ENCODE measurements around the gene MORN1.

MORN1 gene

DNA sequence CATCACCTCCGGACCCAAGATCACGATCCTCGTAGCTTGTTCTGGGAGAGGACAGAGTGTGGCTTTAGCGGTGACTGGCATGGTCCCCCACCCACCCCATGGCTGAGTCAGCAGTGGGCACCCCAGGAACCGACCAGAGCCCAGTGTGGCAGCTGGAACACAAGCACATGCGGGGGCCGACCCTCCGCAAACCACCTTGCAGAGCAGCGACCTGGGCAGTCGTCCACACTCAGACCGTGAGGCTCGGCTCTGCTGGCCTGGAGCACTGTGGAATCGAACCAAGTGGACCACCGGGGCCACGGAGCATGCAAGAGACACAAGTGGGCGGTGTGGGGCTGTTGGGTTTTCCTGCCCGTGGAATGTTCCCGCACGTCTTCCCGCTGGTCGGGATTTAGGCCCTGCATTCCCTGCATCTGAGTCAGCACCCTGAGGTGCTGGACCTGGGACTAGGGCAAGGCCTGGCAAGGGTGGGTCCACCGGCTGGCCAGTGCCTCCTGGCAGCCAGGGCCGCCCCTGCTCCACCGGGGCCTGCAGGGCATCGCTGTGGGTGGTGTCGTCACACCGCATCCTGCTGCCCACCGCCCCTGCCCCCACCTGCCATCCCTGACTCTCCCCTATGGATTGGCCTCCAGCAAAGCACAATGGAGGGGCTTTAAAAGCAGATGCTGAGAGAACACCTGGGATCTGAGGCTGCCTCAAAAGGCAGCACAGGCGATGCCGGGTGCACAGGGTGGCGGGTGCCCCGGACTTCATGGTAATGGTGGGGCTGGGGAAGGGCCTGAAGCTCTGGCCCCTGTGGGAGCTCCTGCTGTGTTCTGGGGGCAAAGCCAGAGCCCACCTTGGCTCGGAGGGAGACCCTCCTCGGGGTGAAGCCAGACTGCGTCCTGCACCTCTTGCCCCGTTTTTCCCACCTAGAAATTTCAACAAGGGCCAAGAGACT, 18.5 kb downstream of the MORN1 start:
- peak; percentile 50 for DNase-seq

DNA sequence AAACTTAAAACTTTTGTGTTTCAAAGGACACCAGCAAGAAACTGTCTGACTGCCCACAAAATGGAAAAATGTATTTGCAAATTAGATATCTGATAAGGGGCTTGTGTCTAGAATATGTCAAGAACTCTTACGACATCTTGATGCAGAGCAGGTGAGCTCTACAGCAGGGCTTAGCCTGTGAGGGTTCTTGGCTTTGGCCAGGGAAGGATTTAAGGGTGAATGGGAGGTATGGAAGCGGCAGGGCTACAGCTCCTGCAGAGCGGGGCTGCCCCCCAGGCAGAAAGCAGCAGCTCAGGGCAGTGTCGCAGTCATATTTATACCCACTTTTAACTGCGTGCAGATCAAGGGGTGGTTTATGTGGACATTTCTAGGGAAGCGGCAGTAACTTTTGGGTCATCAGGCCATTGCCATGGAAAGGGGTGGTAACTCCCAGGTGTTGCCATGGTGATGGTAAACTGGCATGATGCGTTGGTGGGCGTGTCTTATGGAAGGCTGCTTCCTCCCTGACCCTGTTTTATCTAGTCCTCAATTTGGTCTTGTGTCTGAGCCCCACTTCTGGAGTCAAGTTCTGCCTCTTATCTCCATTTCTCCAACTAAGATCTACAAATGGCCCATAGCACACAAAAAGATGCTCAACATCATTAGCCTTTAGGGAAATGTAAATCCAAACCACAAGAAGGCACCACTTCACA, 23.2 kb downstream of the MORN1 start:
- DNase-seq = no peak

DNA sequence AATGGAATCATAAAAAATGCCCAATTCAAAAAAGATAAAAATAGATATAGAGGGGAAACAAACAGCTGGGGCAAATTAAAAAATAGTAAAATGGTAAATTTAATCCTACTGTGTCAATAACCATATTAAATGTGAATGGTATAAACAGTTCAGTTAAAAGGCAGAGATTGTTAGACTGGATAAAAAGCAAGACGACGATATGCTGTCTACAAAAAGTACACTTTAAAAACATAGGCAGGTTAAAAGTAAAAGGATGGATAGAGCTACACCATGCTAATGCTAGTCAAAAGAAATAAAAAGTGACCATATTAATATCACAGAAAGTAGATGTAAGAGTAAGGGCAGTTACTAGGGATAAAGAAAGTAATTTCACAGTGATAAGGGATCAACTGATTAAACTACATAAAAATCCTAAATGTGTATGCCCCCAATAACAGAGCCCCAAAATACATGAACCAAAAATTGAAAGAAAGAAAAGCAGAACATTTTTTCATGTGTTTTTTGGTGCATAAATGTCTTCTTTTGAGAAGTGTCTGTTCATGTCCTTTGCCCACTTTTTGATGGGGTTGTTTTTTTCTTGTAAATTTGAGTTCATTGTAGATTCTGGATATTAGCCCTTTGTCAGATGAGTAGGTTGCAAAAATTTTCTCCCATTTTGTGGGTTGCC, 27.4 kb downstream of the MORN1 start:
- no peak for DNase-seq

DNA sequence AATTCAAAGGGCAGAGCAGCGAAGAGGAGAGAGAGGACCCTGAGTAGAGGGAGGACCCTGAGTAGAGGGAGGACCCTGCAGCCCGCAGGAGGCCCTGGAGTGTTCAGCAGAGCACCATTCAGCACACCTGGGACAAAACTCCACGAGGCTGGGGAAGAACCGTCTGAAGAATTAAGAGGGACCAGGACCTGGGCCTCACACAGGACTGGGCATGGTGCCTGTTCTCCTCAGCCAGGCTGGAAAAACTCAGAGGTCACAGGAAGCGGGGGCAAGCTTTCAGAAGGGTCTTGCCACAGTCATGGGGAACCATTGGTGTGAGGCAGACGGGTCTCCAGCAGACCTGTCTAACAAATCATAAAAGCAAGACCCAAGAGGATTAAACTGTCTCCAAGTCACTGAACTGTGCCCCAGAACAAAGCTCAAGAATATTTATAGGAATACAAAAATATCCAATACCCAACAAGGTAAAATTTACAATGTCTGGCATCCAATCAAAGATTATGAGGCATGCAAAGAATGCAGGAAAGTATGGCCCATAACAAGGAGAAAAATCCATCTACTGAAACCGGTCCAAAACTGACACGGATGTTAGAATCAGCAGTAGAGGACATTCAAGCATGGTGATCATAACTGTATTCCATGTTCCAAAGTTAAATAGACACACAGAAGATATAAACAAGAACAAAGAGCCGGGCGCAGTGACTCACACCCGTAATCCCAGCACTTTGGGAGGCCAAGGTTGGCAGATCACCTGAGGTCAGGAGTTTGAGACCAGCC, 30.6 kb downstream of the MORN1 start:
- no peak for DNase-seq

DNA sequence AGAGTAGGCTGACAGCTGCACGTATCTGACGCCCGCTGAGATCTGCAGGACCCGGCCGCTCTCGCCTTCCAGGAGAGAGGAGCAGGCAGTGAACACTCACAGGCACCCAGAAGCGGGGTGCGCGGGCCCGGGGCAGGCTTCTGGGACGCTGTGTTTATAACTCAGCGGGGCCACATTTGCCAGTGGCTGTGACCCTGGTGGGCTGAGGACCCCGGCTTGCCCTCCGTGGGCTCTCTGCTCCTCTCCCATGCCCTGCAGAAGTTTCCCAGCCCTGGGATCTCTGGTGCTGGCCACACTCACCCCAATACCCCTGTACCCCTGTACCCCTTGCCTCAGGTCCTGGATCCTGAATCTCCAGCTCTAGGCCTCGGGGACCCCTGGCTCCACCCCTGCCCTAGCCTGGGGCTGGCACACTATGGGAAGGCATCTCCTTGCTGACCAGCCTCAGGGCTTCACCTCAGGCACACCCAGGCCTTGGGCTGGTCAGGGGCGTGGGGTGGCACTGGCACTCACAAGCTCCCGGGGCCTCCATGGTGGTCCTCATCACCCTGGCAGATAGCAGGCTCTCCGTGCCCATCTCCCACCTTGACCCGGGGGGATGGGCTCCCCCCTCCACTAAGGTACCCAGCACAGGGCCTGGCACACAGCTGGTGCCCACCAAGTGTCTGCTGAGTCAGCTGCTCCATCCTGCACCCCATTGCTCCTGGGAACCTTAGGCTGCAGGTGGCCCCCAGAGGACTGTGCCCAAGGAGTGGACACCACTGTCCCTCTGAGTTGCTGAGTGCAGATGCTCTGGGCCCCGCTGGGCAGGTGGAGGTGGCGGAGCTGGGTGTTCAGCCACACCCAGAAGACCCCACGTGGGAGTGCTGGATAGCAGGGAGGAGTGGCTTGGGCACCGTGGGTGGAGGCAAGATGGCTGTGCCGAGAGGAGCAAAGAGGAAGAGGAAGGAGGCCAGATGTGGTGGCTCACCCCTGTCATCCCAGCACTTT, 32.4 kb downstream of the MORN1 start:
- DNase-seq = no peak

DNA sequence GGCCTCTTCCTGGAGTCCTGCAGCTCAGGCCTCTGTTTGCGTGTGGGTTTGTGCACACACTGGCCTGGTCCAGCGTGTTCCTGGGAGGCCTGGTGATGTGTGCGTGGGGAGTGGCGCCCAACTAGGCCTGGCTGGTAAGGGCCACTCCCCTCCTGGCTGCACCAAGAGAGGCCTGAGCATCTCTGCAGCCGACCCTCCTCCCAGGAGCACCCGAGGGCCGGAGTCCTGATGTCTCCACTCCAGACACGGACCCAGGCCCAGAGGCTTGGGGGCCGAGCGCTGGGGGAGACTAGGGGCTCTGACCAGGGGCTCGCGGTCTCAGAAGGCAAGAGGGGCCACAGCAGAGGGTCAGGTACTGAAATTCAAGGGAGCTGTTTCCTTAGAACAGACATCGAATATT, 33.3 kb downstream of the MORN1 start:
- no peak for DNase-seq

DNA sequence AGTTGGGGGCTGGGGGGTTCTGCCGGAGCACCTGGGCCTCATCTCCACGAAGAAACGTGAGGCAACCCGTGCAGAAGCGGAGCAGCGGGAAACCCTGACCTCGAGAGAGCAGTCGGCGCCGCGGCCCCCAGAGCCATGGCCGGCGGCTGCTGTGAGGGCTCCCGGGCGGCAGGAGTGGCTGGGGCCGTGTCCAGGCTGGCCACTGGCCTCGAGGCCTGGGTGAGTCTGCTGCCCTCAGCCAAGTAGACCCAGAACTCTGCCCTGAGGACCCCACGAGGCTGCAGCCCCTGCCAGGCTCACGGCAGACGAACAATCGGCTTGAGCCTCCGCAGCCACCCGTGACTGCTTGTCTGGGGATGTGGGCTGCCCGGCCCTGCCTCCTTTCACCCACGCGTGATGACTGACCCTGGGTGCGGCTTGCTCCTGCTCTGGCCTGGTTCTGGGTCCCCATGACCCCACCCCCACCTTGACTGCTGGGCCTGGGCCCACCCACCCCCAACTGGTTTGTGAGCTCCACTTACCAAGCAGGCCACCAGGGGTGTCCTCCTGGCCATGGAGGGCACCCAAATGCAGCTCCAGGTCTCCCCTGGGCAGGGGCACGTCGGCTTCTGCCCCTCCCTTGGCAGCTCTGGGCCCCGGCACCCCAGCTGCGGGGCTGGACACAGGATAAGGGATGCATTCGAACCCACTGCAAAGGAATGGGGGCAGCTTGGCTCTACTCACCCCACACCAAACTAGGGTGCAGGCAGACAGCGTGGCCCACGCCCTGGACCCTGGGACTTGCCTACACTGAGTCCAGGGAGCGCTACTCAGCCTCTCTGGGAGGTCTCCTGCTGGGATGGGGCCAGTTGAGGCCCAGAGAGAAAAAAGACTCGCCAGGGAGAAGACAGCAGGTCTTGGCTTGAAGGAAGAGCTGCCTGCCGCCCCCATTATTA, 34.2 kb downstream of the MORN1 start:
- DNase-seq = no peak

DNA sequence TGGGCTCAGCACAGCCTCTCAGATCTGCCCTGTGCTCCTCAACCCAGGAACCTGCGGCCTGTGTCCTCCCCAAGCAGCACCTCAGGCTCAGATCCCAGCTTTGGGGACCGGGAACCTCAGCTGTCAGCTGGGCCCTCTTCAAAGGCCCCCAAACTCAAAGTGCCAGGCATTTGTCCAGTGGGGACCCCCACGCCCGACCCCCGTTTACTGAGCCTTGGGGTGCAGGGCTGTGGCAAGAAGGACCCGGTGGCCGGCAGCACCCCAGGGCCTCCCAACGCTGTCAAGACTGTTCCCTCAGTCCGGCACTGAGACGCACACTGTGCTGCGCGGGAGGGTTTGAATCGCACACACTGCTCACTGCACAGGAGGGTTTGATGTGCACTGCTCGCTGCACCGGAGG, 35.0 kb downstream of the MORN1 start:
- no peak for DNase-seq

DNA sequence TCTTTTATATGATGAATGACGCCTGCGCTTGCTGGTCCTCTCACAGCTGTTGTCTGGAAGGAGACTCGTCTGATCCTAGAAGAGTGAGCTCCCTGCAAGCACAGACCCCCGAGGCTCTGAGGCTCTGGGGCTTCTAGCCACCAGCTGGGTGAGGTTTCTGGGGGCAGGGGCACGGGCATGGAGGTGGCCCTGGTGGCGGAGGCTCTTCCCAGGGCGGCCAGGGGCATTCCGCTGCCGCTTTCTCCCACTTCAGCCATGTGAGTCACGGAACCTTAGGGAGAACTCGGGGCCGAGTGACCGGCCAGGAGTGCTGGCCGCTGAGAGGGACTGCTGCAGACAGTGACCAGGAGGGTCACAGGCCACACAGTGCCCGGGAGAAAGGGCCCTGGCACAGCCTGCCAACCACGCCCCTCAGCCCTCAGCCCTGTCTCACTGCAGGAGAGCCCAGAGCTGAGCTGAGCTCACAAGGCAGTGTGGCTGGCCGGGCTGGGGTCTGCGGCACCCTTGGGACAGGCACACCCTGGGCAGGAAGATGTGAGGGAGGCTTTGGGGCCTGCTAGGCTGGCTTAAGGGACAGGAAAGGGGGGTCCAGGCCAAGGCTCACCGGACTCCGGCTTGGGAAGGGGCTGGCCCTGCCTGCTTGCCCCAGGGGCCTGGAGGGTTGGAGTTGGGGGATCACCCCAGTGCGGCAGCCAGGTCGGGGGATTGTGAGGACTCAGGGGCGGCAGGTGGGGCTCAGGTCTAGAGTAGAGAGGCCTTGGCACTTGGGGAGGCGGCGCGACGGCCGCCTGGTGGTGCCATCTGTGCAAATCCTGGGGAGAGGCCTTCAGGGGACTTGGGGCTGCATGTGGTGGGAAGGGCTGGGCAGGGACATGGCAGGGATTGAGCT, 35.7 kb downstream of the MORN1 start:
- DNase-seq = no peak

DNA sequence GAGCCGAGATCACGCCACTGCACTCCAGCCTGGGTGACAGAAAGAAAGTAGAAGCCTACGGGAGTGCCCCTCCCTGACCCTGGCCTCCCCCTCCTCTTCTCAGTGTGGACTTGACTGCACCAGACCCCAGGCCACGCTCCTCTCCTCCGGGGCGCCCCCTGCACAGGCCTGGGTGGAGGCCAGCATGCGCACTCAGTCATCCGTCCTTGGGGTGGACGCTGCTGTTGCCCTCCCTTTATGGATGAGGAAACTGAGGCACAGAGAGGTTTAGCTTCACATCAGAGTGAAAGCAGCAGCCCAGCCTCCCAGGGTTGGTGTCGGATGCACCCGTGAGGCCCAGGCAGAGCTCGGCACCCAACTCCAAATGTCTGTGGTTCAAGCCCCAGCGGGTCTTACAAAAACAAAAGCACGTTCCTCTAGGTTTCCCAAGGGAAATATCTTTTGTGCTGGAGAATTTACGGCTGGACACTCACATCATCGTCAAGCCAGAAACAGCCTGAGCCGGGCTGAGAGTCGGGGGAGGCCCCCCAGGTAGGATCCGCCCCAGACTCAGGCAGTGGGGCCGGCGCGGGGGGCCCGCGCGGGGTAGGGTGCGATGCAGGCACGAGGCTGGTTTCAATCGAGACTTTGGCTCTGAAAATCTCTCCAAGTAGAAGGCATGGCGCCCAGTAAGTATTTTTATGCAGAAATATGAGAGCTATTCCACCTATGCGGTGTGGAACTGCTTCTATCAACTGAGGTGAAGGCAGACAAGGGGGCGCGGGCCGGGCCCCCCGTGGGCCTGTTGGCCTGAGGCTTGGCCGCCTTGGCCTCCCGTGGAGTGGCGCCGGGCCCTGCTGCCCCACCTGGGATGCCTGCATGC, 36.6 kb downstream of the MORN1 start:
- DNase-seq = no peak

DNA sequence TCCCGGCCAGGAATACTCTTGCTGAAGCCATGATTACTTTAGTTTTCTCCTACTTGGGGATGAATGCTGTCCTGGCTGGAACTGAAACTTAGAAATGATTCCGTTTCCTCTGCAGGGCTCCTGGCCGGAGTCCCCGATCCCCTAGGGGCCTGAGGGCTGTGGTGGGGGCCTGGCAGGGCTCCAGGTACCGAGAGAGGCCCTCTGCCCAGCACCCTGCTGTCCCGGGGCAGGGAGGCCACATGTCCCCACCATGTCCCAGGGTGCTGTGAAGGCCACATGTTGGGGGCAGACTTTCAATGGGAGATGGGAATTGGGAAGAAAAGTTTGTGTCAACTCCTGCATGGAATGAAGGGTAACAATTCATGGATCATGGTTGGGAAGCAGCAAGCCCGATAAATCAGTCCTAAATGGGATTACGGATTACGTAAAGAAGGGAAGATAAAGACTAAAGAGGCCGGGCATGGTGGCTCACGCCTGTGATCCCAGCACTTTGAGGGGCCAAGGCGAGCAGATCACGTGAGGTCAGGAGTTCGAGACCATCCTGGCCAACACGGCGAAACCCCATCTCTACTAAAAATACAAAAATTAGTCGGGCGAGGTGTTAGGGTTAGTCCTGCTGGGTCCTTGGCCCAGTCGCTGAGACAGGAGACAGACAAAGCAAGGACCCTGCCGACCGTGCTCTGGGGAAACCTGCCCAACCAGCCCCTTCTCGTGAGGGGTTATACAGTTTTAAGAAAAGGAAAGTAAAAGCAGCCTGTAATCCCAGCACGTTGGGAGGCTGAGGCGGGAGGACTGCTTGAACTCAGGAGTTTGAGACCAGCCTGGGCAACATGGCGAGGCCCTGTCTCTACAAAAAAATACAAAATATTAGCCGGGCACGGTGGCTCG, 37.6 kb downstream of the MORN1 start:
- DNase-seq = no peak

DNA sequence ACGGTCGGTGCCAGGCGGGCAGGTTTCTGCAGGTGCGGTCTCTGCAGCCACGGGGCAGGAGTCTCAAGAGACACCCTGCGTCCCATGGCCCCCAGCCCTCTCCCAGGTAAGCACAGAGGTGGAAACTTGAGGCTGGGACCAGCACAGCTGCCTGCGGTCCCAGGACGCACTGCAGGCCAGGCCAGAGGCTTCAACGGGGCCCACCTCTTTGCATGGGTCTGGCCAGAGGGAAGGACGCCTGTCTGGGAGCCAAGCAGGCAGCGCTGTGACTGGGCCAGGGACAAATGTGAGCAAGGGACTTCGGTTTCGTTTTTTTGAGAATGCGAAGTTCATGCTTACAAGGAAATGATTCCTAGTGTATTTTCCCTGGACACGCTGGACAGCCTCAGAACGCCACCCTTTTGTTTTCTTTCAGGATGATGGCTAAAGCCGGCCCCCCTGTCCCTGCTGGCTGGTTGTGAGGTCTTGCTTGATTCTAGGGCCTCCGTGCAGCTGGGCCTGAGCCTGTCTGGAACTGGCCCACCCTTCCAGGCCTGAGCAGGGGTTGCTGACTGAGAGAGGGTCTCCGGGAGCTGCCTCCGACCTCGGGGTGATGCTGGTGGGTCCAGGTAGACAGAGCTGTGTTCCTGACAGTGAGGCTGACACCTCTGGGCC, 38.3 kb downstream of the MORN1 start:
- DNase-seq = no peak

DNA sequence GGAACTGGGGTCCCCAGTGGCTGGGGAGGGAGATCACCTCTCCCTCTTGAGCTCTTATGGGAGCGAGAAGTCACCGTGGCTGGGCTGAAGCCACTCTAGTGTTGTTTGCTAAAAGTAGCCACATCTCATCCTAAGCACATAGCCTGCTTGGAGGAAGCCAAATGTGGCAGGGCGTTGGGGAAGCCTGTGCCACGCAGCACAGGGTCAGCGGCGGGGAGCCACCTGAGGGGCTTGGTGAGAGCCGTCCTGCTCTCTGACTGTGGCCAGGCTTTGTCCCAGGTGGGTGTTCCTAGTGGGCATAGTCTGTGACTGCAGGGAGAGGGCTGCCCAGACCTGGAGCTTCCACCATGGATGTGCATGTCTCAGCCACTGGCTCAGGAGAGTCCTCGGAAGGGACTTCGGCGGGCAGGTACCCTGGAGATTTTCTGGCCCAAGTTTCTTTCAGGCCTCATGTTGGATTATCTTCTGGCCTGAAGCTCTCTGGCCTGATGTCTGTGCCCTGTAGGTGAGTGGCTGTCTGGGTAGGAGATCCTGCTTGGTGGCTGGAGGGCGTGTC, 38.9 kb downstream of the MORN1 start:
- DNase-seq = no peak

DNA sequence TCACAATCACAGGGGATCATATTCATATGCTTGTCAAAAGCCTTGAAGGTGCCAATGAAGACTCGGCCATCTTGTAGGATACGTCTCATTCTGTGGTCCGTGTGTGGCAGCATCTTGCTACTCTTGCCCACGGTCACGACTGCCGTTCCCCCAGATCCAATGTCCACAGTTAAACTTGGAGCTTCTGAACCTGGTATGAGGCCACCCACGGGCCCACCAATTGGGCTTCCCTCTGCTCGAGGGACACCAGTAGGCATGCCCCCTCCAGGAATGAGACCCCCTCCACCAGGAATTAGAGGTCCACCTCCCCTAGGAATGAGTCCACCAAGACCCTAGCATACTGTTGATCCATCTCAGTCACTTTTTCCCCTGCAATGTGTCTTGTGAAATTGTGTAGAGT, 39.6 kb downstream of the MORN1 start:
- DNase-seq = no peak

DNA sequence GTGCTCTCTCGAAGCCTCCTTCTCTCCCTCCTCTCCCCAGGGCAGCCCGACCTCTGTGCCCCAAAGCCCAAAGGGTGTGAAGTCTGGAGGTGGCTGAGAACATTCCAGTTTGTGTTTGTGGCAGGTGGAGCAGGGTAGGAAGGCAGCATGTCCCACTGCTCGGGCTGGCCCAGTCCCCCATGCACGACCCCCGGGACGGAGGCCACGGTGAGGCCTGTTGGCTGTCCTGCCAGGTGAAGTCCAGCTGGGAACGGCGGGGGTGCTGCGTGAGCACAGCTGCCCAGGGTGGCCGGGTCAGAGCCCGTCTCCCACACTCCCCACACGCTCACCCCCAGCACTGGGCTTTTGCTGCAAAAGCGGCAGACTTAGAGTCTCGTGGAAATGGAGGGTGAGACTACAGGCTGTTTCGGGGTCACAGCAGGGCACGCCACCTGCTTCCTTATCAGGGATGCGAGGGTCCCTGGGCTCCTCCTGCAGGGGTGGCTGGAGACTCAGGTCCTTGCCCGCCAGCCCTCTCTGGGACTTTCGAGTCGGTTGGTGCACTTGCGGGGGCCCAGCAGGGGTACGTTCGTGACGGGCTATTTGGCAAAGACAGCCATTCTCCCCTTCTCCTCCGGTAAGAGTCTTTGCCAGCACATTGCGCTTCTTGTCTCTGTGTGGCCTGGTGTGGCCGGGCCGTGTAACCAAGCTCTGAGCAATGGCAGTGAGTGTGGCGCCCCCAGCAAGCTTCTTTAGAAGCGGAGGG, 40.3 kb downstream of the MORN1 start:
- DNase-seq = no peak

DNA sequence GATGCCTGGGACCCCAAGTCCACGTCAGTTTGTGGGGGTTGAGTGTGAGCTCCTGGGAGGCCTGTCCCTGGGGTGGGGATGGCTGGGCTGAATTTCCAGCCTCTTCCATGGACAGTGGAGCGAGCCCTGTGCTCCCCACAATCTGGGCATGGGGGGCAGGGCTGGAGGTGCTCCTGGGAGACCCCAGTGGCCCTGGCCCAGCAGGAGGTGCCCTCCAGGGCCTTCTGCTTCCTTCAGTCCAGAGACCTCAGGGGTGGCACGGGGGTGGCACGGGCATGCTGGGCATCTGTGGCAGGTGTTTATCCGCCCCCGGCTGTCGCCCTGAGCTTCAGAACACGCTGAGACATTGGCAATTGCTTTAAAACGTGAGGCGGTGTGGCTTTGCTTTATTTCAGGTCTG, 40.9 kb downstream of the MORN1 start:
- DNase-seq = no peak

All from activated effector memory CD4-positive, alpha-beta T cell treated with anti-CD3 and anti-CD28 coated beads, Interleukin-2, amount 50 U/mL, for 16 hours (primary cell).